OCI-LY3 (cell line): ENCODE measurements around the gene PKP1.

Experiments
- H2AFZ ChIP-seq: fragments of 200-600, 300-600 bp; shearing (Covaris generic); 2 replicates; pipeline ENCODE4 v1.6.0; 2014; ENCODE audit warnings: antibody characterized with exemption, low read depth, low read length
- H3K27ac ChIP-seq: fragments of 200-600, 300-600 bp; sonication (generic); 2 replicates; pipeline ENCODE4 v1.5.1; 2014; ENCODE audit warnings: mild to moderate bottlenecking, low read length, moderate library complexity, mixed read lengths
- H3K27me3 ChIP-seq: fragments of 200-600, 300-600 bp; sonication (generic); 2 replicates; pipeline ENCODE4 v1.6.1; 2014; ENCODE audit warnings: low read depth, low read length, mixed read lengths
- H3K36me3 ChIP-seq: fragments of 200-600, 300-600 bp; sonication (generic); replicated peaks from 2 replicates; pipeline ENCODE3; 2014; ENCODE audit warnings: low read depth, low read length, mixed read lengths
- H3K4me1 ChIP-seq: fragments of 300-600, 200-600 bp; sonication (generic); 2 replicates; pipeline ENCODE4 v1.6.1; 2014; ENCODE audit warnings: low read length, mixed read lengths
- H3K4me2 ChIP-seq: fragments of 200-600, 300-600 bp; sonication (generic); 2 replicates; pipeline ENCODE4 v1.6.1; 2014; ENCODE audit warnings: low read length, mixed read lengths
- H3K4me3 ChIP-seq: fragments of 300-600, 200-600 bp; sonication (generic); 2 replicates; pipeline ENCODE4 v1.5.1; 2014; ENCODE audit warnings: antibody characterized with exemption, mild to moderate bottlenecking, low read length, moderate library complexity
- H3K79me2 ChIP-seq: fragments of 300-600, 200-600 bp; shearing (Covaris generic); 2 replicates; pipeline ENCODE4 v1.6.1; 2014; ENCODE audit warnings: mild to moderate bottlenecking, low read length, mixed read lengths
- H3K9ac ChIP-seq: fragments of 300-600, 200-600 bp; shearing (Covaris generic); 2 replicates; pipeline ENCODE4 v1.6.0; 2014; ENCODE audit warnings: mild to moderate bottlenecking, low read length, moderate library complexity
- H3K9me3 ChIP-seq: fragments of 200-600, 300-600 bp; shearing (Covaris generic); 2 replicates; pipeline ENCODE4 v1.6.1; 2014; ENCODE audit warnings: low read length, mixed read lengths; ENCODE audit not compliant: insufficient read depth
- H4K20me1 ChIP-seq: fragments of 200-600, 300-600 bp; sonication (generic); 2 replicates; pipeline ENCODE4 v1.6.1; 2016; ENCODE audit warnings: low read length, mixed read lengths; ENCODE audit not compliant: insufficient read depth
- CTCF ChIP-seq: fragments of 200-600, 300-600 bp; sonication (generic); IDR thresholded peaks from 2 replicates; pipeline ENCODE4 v1.5.1; 2014; ENCODE audit warnings: antibody characterized with exemption, low read length, low read depth
- EZH2phosphoT487 ChIP-seq: fragments of 200-600 bp; shearing (Covaris generic); IDR thresholded peaks from 2 replicates; pipeline ENCODE4 v1.6.1; 2018; ENCODE audit warnings: antibody characterized with exemption, mixed run types, low read depth

PKP1 gene

GRCh38 chr1:201378804-201379203, 95.5 kb downstream of the PKP1 start:
- Histone ChIP-seq H3K27ac (no peak overlapping the region), H3K9ac (no peak overlapping the region), H4K20me1 (no peaks in the 10 kb centered on the region), H2AFZ (no peak overlapping the region), H3K4me1 (no peaks in the 10 kb centered on the region), H3K36me3 (no peaks in the 10 kb centered on the region), H3K27me3 (peaks cover 39% of the 10 kb centered on the region), H3K4me2 (no peak overlapping the region), H3K9me3 (no peaks in the 10 kb centered on the region), H3K4me3 (no peak overlapping the region), H3K79me2 (no peaks in the 10 kb centered on the region)
- TF ChIP-seq CTCF, result no peak
- no peak for TF ChIP-seq EZH2phosphoT487

- no peak overlapping the region for H3K4me2 ChIP-seq
- H3K27me3 ChIP-seq, result peaks cover 39% of the 10 kb centered on the region
- H3K9ac ChIP-seq, result no peak overlapping the region
- no peaks in the 10 kb centered on the region for H3K79me2 ChIP-seq
- H3K4me1 ChIP-seq, result no peaks in the 10 kb centered on the region
- H3K4me3 ChIP-seq, result no peak overlapping the region
- H3K9me3 ChIP-seq, result no peaks in the 10 kb centered on the region
- no peak overlapping the region for H2AFZ ChIP-seq
- no peak overlapping the region for H3K27ac ChIP-seq
- no peak for TF ChIP-seq EZH2phosphoT487
- no peak for TF ChIP-seq CTCF
- no peaks in the 10 kb centered on the region for H4K20me1 ChIP-seq
- H3K36me3 ChIP-seq, result no peaks in the 10 kb centered on the region
These were observed 96.5 kb downstream of the PKP1 start for GRCh38 chr1:201379733-201380242.

GRCh38 chr1:201381130-201381529, 97.8 kb downstream of the PKP1 start:
- Histone ChIP-seq H2AFZ (no peak overlapping the region), H3K4me2 (no peak overlapping the region), H3K4me1 (no peaks in the 10 kb centered on the region), H3K36me3 (no peaks in the 10 kb centered on the region), H3K27me3 (peaks cover 35% of the 10 kb centered on the region), H3K4me3 (no peak overlapping the region), H3K79me2 (no peaks in the 10 kb centered on the region), H4K20me1 (no peaks in the 10 kb centered on the region), H3K9ac (no peak overlapping the region), H3K9me3 (no peaks in the 10 kb centered on the region), H3K27ac (no peak overlapping the region)
- no peak for TF ChIP-seq CTCF
- TF ChIP-seq EZH2phosphoT487, result no peak
